PC-3 (cell line): ENCODE data around the gene BHLHE23. TPM values are rescaled to one million over a fixed set of nuclear protein-coding genes. Genes with fewer than 3 reads are reported as not detected.

Source experiments
- ATAC-seq: fragments of 200-7000 bp; cut with Tn5 transposase; 2 replicates; pipeline ENCODE4 v1.9.1; 2020; ENCODE audit warnings: mild to moderate bottlenecking, moderate library complexity
- BruUV-seq: library from RNA; stranded (reverse); fragments of 400-500 nt; replicated peaks from 2 replicates; lab custom pipeline; 2021; lab: Mats Ljungman, UMichigan
- CTCF ChIA-PET: fragments of 300-600 bp; sonication (Branson Sonifier 250); formaldehyde crosslinking; loops from one replicate; lab custom pipeline; 2022; ENCODE audit warnings: antibody characterized with exemption; lab: Charles Lee
- POLR2A ChIA-PET: fragments of 300-600 bp; sonication (Branson Sonifier 250); formaldehyde crosslinking; loops from one replicate; lab custom pipeline; 2022; ENCODE audit warnings: antibody characterized with exemption; ENCODE audit not compliant: unreplicated experiment; lab: Charles Lee
- DNase-seq: peaks from one replicate; pipeline ENCODE4 v3.0.0-alpha.2; 2015
- H2AFZ ChIP-seq: fragments of 300-600 bp; sonication (generic); 2 replicates; pipeline ENCODE4 v1.6.0; 2016; ENCODE audit warnings: antibody characterized with exemption, low read length
- H3F3A ChIP-seq: fragments of 300-600 bp; sonication (generic); one replicate; pipeline ENCODE4 v1.6.0; 2017; ENCODE audit warnings: antibody characterized with exemption, low read length, control low read depth, mild to moderate bottlenecking; ENCODE audit not compliant: unreplicated experiment
- H3K27ac ChIP-seq: fragments of 300-600 bp; sonication (generic); 2 replicates; pipeline ENCODE4 v1.5.1; 2016; ENCODE audit warnings: mild to moderate bottlenecking, low read length
- H3K27me3 ChIP-seq: fragments of 300-600 bp; sonication (generic); 2 replicates; pipeline ENCODE4 v1.6.1; 2016; ENCODE audit warnings: low read length, mixed read lengths
- H3K36me3 ChIP-seq: fragments of 300-600 bp; sonication (generic); 2 replicates; pipeline ENCODE4 v1.6.1; 2016; ENCODE audit warnings: low read depth, mixed run types, low read length, mixed read lengths
- H3K4me1 ChIP-seq: fragments of 300-600 bp; sonication (generic); 2 replicates; pipeline ENCODE4 v1.5.1; 2016; ENCODE audit warnings: low read length; ENCODE audit not compliant: insufficient read depth
- H3K4me2 ChIP-seq: fragments of 300-600 bp; sonication (generic); 2 replicates; pipeline ENCODE4 v1.6.0; 2016; ENCODE audit warnings: low read length
- H3K4me3 ChIP-seq: fragments of 300-600 bp; sonication (generic); 2 replicates; pipeline ENCODE4 v1.5.1; 2016; ENCODE audit warnings: mild to moderate bottlenecking, low read length, mixed read lengths
- H3K79me2 ChIP-seq: fragments of 300-600 bp; sonication (generic); 2 replicates; pipeline ENCODE4 v1.6.1; 2017; ENCODE audit warnings: low read length, mixed read lengths
- H3K9ac ChIP-seq: fragments of 300-600 bp; sonication (generic); 2 replicates; pipeline ENCODE4 v1.6.0; 2016; ENCODE audit warnings: mild to moderate bottlenecking, low read length
- H3K9me2 ChIP-seq: fragments of 300-600 bp; sonication (generic); replicated peaks from 2 replicates; pipeline ENCODE4 v1.6.1; 2016; ENCODE audit warnings: mixed run types, low read length, mixed read lengths
- H3K9me3 ChIP-seq: fragments of 300-600 bp; sonication (generic); 2 replicates; pipeline ENCODE4 v1.6.1; 2016; ENCODE audit warnings: low read length, mixed read lengths
- H4K20me1 ChIP-seq: fragments of 300-600 bp; sonication (generic); 2 replicates; pipeline ENCODE4 v1.6.1; 2016; ENCODE audit warnings: low read length, mixed read lengths
- EZH2 ChIP-seq: fragments of 300-600 bp; sonication (generic); IDR thresholded peaks from one replicate; pipeline ENCODE4 v1.6.1; 2017; ENCODE audit warnings: antibody characterized with exemption, mild to moderate bottlenecking, low read length; ENCODE audit not compliant: unreplicated experiment
- EZH2phosphoT487 ChIP-seq: fragments of 300-600 bp; sonication (generic); IDR thresholded peaks from 2 replicates; pipeline ENCODE4 v1.6.1; 2018; ENCODE audit warnings: mild to moderate bottlenecking, antibody characterized with exemption, low read length, borderline replicate concordance
- intact Hi-C: fragments of 100-400 bp; cut with micrococcal nuclease; formaldehyde crosslinking; loops from 2 replicates; pipeline ENCODE4 v1.9.0; 2023
- total RNA-seq: library from RNA; depleted of rRNA; stranded (reverse); fragments of >200 nt; gene quantifications from 2 replicates; pipeline ENCODE4 v1.2.3, GENCODE V29; 2014
- TF ChIP-seq, protein P1 (sequence below): fragments of 300-600 bp; sonication (generic); conservative IDR thresholded peaks from 2 replicates; pipeline ENCODE4 v1.5.1; 2017; ENCODE audit warnings: antibody characterized with exemption, low read depth, mild to moderate bottlenecking, low read length

The BHLHE23 gene
- total RNA-seq, 1 experiment from 2014 or later = not detected

DNA sequence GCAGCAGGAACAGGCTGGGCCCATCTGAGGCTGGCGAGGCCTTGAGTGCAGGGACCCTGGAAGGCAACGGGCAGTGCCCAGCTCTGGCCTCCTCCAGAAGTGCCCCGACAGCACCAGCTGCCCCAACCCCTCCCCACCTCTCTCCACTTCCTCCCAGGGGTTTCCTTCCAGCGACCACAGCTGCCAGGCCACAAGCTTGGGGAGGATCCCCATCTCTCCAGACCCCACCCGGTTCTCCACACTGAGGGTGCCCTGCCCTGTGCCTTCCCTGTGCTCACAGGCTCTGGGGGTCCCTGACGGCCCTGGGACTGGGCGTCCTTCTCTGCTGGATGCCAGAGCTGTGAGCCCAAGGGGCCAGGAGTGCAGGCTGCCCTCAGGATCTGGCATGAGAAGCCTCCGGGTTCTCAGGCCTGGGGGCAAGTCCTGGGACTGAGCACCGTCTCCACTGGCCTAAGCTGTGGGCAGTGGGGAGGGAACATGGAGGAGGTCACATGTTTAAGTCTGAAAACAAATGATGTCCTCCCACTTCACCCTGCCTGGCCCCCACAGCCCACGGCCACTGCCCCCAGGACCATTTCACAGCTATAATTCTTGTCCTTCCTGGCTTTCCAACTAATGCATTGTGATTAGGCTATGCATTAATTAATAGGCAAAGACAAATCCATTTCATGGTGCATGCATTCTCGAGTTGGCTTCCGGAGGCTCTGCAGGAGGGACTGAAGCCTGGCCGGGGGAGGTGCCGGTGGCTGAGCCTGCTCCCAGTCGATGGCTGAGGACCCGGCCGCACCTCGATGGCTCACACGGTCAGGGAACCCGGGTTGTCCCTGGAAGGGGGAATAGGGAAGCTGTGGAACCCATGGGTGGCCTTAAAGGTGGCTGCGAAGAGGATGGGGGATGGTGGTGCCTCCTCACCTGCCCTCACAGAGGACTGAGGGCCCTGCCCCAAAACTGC lies 24.4 kb downstream of the BHLHE23 start:
- CTCF ChIA-PET = no interaction called here
- TF ChIP-seq, protein P1, sequence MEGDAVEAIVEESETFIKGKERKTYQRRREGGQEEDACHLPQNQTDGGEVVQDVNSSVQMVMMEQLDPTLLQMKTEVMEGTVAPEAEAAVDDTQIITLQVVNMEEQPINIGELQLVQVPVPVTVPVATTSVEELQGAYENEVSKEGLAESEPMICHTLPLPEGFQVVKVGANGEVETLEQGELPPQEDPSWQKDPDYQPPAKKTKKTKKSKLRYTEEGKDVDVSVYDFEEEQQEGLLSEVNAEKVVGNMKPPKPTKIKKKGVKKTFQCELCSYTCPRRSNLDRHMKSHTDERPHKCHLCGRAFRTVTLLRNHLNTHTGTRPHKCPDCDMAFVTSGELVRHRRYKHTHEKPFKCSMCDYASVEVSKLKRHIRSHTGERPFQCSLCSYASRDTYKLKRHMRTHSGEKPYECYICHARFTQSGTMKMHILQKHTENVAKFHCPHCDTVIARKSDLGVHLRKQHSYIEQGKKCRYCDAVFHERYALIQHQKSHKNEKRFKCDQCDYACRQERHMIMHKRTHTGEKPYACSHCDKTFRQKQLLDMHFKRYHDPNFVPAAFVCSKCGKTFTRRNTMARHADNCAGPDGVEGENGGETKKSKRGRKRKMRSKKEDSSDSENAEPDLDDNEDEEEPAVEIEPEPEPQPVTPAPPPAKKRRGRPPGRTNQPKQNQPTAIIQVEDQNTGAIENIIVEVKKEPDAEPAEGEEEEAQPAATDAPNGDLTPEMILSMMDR = no peak
- TF ChIP-seq EZH2phosphoT487 (no peak), EZH2 (no peak)
- no peak overlapping the region for H3K27ac ChIP-seq
- no peak overlapping the region for H3K9ac ChIP-seq
- no peaks in the 10 kb centered on the region for H3F3A ChIP-seq
- no peaks in the 10 kb centered on the region for H3K4me1 ChIP-seq
- H3K36me3 ChIP-seq = no peaks in the 10 kb centered on the region
- no peaks in the 10 kb centered on the region for H3K79me2 ChIP-seq
- BruUV-seq = no TSS peak
- no peak for DNase-seq
- ATAC-seq = no peak
- intact Hi-C loops = no loop called here
- no peaks in the 10 kb centered on the region for H3K9me2 ChIP-seq
- H3K4me3 ChIP-seq = no peak overlapping the region
- H4K20me1 ChIP-seq = no peaks in the 10 kb centered on the region
- no peak overlapping the region for H2AFZ ChIP-seq
- no peak overlapping the region for H3K4me2 ChIP-seq
- POLR2A ChIA-PET = no interaction called here
- H3K9me3 ChIP-seq = no peaks in the 10 kb centered on the region
- H3K27me3 ChIP-seq = peaks cover 38% of the 10 kb centered on the region

DNA sequence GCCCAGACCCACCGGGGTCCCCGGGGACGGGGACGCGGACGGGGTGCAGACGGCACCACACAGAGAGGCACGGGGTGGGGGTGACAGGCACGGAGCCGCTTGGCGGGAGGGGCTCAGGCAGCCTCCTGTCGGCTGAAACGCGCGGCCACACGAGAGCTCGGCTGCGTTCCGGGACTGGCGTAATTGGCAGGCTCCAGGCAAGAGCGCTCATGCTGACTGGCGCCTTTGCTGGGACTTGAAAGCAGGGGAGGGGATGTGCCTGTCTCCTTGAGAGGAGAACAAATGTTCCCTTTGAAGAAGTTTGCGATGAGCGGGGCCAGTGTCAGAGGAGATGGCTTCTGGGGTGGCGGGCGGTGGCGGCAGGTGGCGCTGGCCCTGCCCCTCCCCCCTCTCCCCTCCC lies 25.8 kb downstream of the BHLHE23 start:
- Histone ChIP-seq H3K4me1 (no peaks in the 10 kb centered on the region), H3K4me3 (no peak overlapping the region), H3K27me3 (peaks cover 37% of the 10 kb centered on the region), H2AFZ (no peak overlapping the region), H3K79me2 (no peaks in the 10 kb centered on the region), H3K9me2 (no peaks in the 10 kb centered on the region), H3F3A (no peaks in the 10 kb centered on the region), H3K27ac (no peak overlapping the region), H3K4me2 (no peak overlapping the region; the same call in 1 of the 2 replicates), H3K9ac (no peak overlapping the region), H3K9me3 (no peaks in the 10 kb centered on the region), H4K20me1 (no peaks in the 10 kb centered on the region), H3K36me3 (no peaks in the 10 kb centered on the region)
- intact Hi-C loops = no loop called here
- CTCF ChIA-PET = no interaction called here
- ATAC-seq (peak; percentile 48), DNase-seq (peak; percentile 9)
- BruUV-seq = no TSS peak
- TF ChIP-seq, protein P1 = no peak
- peak; percentile 13 for TF ChIP-seq EZH2
- POLR2A ChIA-PET = no interaction called here
